Measurements from ENCODE around the gene FASTKD2.
A peak's percentile ranks its signal among the peaks of the same experiment; 100 is the strongest.
"Not testable (repeated sequence)": the region's sequence is repeated elsewhere in the genome, so short reads cannot be mapped to it uniquely, and the experiment has no call there.

The FASTKD2 gene

GRCh38 chr2:206790311-206790935, 25.0 kb downstream of the FASTKD2 start:
- DNase-seq (ENCODE audit: low spot score) = no peak

- no peak for DNase-seq (ENCODE audit: low spot score)
Observed at GRCh38 chr2:206792645-206793044, 27.2 kb downstream of the FASTKD2 start.

- DNase-seq (ENCODE audit: low spot score) = no peak
Observed at GRCh38 chr2:206797376-206797775, 32.0 kb downstream of the FASTKD2 start.

GRCh38 chr2:206798000-206798399, 32.6 kb downstream of the FASTKD2 start:
- DNase-seq (ENCODE audit: low spot score) = no peak

GRCh38 chr2:206799083-206799482, 33.7 kb downstream of the FASTKD2 start:
- no peak for DNase-seq (ENCODE audit: low spot score)

GRCh38 chr2:206800506-206801417, 35.4 kb downstream of the FASTKD2 start:
- peak; percentile 25 for DNase-seq (ENCODE audit: low spot score)

- DNase-seq (ENCODE audit: low spot score) = no peak
Observed at GRCh38 chr2:206801418-206802189, 36.2 kb downstream of the FASTKD2 start.

GRCh38 chr2:206802654-206803514, 37.5 kb downstream of the FASTKD2 start:
- DNase-seq (ENCODE audit: low spot score) = no peak

- DNase-seq (ENCODE audit: low spot score) = no peak
Observed at GRCh38 chr2:206804326-206804725, 38.9 kb downstream of the FASTKD2 start.

GRCh38 chr2:206805887-206806607, 40.6 kb downstream of the FASTKD2 start:
- no peak for DNase-seq (ENCODE audit: low spot score)

- DNase-seq (ENCODE audit: low spot score) = not testable (repeated sequence)
Observed at GRCh38 chr2:206807624-206808023, 42.2 kb downstream of the FASTKD2 start.

- DNase-seq (ENCODE audit: low spot score) = not testable (repeated sequence)
Observed at GRCh38 chr2:206812471-206812870, 47.1 kb downstream of the FASTKD2 start.

GRCh38 chr2:206814498-206814897, 49.1 kb downstream of the FASTKD2 start:
- DNase-seq (ENCODE audit: low spot score) = no peak

GRCh38 chr2:206820807-206821206, 55.4 kb downstream of the FASTKD2 start:
- DNase-seq (ENCODE audit: low spot score) = no peak

GRCh38 chr2:206823178-206823577, 57.8 kb downstream of the FASTKD2 start:
- DNase-seq (ENCODE audit: low spot score) = no peak

- DNase-seq (ENCODE audit: low spot score) = no peak
Observed at GRCh38 chr2:206824087-206824618, 58.7 kb downstream of the FASTKD2 start.

- no peak for DNase-seq (ENCODE audit: low spot score)
Observed at GRCh38 chr2:206824993-206825392, 59.6 kb downstream of the FASTKD2 start.

- DNase-seq (ENCODE audit: low spot score) = no peak
Observed at GRCh38 chr2:206831442-206831995, 66.1 kb downstream of the FASTKD2 start.

GRCh38 chr2:206832873-206833272, 67.5 kb downstream of the FASTKD2 start:
- DNase-seq (ENCODE audit: low spot score) = no peak

- no peak for DNase-seq (ENCODE audit: low spot score)
Observed at GRCh38 chr2:206833291-206833690, 67.9 kb downstream of the FASTKD2 start.

Measured in germinal center (tissue), 1 donor.